ENCODE results near the gene IFFO2.

The IFFO2 gene

GRCh38 chr1:18970762-18971161 lies 14.3 kb upstream of the IFFO2 start:
- DNase-seq, result no peak

GRCh38 chr1:18970358-18970757 lies 13.9 kb upstream of the IFFO2 start:
- DNase-seq, result no peak

- no peak for DNase-seq
Observed at GRCh38 chr1:18967066-18967690, 10.7 kb upstream of the IFFO2 start.

- DNase-seq, result no peak
Observed at GRCh38 chr1:18965206-18966173, 9.0 kb upstream of the IFFO2 start.

- no peak for DNase-seq
Observed at GRCh38 chr1:18963968-18964367, 7.5 kb upstream of the IFFO2 start.

- no peak for DNase-seq
Observed at GRCh38 chr1:18962855-18963737, 6.6 kb upstream of the IFFO2 start.

- no peak for DNase-seq
Observed at GRCh38 chr1:18962121-18962721, 5.7 kb upstream of the IFFO2 start.

GRCh38 chr1:18960821-18961220 lies 4.3 kb upstream of the IFFO2 start:
- no peak for DNase-seq

GRCh38 chr1:18960409-18960808 lies 3.9 kb upstream of the IFFO2 start:
- DNase-seq, result no peak

- DNase-seq, result no peak
Observed at GRCh38 chr1:18959591-18959990, 3.1 kb upstream of the IFFO2 start.

GRCh38 chr1:18957532-18958300 lies 1.2 kb upstream of the IFFO2 start:
- DNase-seq, result no peak

GRCh38 chr1:18957136-18957521 lies 653 bp upstream of the IFFO2 start:
- DNase-seq, result no peak

- peak in 3 of 4 experiments; percentile 22 to 36 (median 29) for DNase-seq
Observed at GRCh38 chr1:18955441-18956192, 859 bp downstream of the IFFO2 start.

GRCh38 chr1:18955131-18955440 lies 1.4 kb downstream of the IFFO2 start:
- DNase-seq, result no peak

GRCh38 chr1:18954270-18955071 lies 2.0 kb downstream of the IFFO2 start:
- DNase-seq, result no peak

GRCh38 chr1:18953731-18954231 lies 2.7 kb downstream of the IFFO2 start:
- no peak for DNase-seq

GRCh38 chr1:18951818-18952391 lies 4.6 kb downstream of the IFFO2 start:
- peak in 3 of 4 experiments; percentile 36 to 53 (median 40) for DNase-seq

- DNase-seq, result no peak
Observed at GRCh38 chr1:18951416-18951815, 5.1 kb downstream of the IFFO2 start.

GRCh38 chr1:18950401-18951026 lies 6.0 kb downstream of the IFFO2 start:
- DNase-seq, result no peak

All from activated CD4-positive, CD25-positive, alpha-beta regulatory T cell (primary cell).